Measurements from ENCODE around the gene HLA-A. TPM values are rescaled to one million over a fixed set of nuclear protein-coding genes. Genes with fewer than 3 reads are reported as not detected.

HLA-A gene
- total RNA-seq, 1 donor from 2014 or later, result 479 TPM

- no peak overlapping the region for H3K4me3 ChIP-seq (ENCODE audit: low read depth, low read length)
- DNase-seq (ENCODE audit: low read depth), result no peak
- TF ChIP-seq CTCF (conservative IDR thresholded peaks at IDR 0.05; ENCODE audit: low read depth, low read length), result no peak
Measured at GRCh38 chr6:29908710-29909109, 33.6 kb upstream of the HLA-A start.

GRCh38 chr6:29909985-29910384 is 32.3 kb upstream of the HLA-A start:
- no peak for DNase-seq (ENCODE audit: low read depth)
- TF ChIP-seq CTCF (conservative IDR thresholded peaks at IDR 0.05; ENCODE audit: low read depth, low read length), result no peak
- H3K4me3 ChIP-seq (ENCODE audit: low read depth, low read length), result no peak overlapping the region

DNA sequence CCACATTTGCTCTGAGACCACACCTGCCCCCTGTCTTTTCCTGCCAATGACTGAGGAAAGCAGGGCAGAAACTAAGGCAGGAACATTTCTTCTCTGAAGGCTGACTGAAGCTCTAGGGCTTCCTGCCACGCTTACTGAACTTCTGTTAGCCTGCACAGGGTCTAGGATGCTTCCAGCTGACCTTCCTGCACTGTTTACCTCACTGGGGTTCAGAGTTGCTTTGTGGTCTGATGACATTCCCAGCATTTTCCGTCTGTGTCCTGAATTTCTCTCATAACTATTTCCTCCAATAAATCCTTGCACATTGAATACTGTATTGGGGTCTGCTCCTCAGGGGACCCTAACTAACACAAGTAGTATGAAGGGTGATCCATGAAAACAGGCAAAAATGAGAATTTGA is 29.5 kb upstream of the HLA-A start:
- H3K4me3 ChIP-seq (ENCODE audit: low read depth, low read length), result no peak overlapping the region
- no peak for DNase-seq (ENCODE audit: low read depth)
- TF ChIP-seq CTCF (conservative IDR thresholded peaks at IDR 0.05; ENCODE audit: low read depth, low read length), result no peak

GRCh38 chr6:29916741-29917140 is 25.6 kb upstream of the HLA-A start:
- no peak for DNase-seq (ENCODE audit: low read depth)
- no peak for TF ChIP-seq CTCF (conservative IDR thresholded peaks at IDR 0.05; ENCODE audit: low read depth, low read length)

GRCh38 chr6:29917857-29918256 is 24.5 kb upstream of the HLA-A start:
- no peak overlapping the region for H3K4me3 ChIP-seq (ENCODE audit: low read depth, low read length)
- no peak for TF ChIP-seq CTCF (conservative IDR thresholded peaks at IDR 0.05; ENCODE audit: low read depth, low read length)
- no peak for DNase-seq (ENCODE audit: low read depth)

More at GRCh38 chr6:29916741-29917140, 25.6 kb upstream of the HLA-A start:
- H3K4me3 ChIP-seq (ENCODE audit: low read depth, low read length), result no peak overlapping the region

GRCh38 chr6:29919506-29920445 is 22.6 kb upstream of the HLA-A start:
- no peak for DNase-seq (ENCODE audit: low read depth)
- TF ChIP-seq CTCF (conservative IDR thresholded peaks at IDR 0.05; ENCODE audit: low read depth, low read length), result no peak
- no peak overlapping the region for H3K4me3 ChIP-seq (ENCODE audit: low read depth, low read length)

- TF ChIP-seq CTCF (conservative IDR thresholded peaks at IDR 0.05; ENCODE audit: low read depth, low read length), result no peak
- no peak overlapping the region for H3K4me3 ChIP-seq (ENCODE audit: low read depth, low read length)
- no peak for DNase-seq (ENCODE audit: low read depth)
Measured at GRCh38 chr6:29924287-29924686, 18.0 kb upstream of the HLA-A start.

Measured in epithelial cell of proximal tubule (primary cell).